Natural killer cell (primary cell): ENCODE data around the gene MYBPC3. TPM values are rescaled to one million over a fixed set of nuclear protein-coding genes. Genes with fewer than 3 reads are reported as not detected.

ENCODE experiments used
- ATAC-seq, 3 donors: fragments of 150-1000 bp in 2 of 3; fragments of 200-7000 bp in 1 of 3; cut with Tn5 transposase; 1 replicate in 1 of 3; 2 replicates in 2 of 3; pipeline ENCODE4 v1.10.0; 2021; ENCODE audit warnings: mild to moderate bottlenecking in 2 of 3, moderate library complexity in 2 of 3
- DNase-seq, 2 donors: peaks; one replicate each; pipeline versions ENCODE4 v3.0.0 to v3.0.0-alpha.2; 2013 to 2021; ENCODE audit warnings: mixed read lengths in 1 of 2
- H3K27ac ChIP-seq: one replicate; pipeline ENCODE4 v1.5.1; 2013; ENCODE audit warnings: mild to moderate bottlenecking, low read length
- H3K27me3 ChIP-seq: one replicate; pipeline ENCODE4 v1.6.1; 2013; ENCODE audit warnings: low read length; ENCODE audit not compliant: control insufficient read depth, insufficient read depth
- H3K36me3 ChIP-seq: one replicate; pipeline ENCODE4 v1.6.1; 2013; ENCODE audit warnings: low read length; ENCODE audit not compliant: control insufficient read depth, insufficient read depth
- H3K4me1 ChIP-seq: one replicate; pipeline ENCODE4 v1.6.1; 2013; ENCODE audit warnings: low read length; ENCODE audit not compliant: control insufficient read depth, insufficient read depth
- H3K4me3 ChIP-seq: one replicate; pipeline ENCODE4 v1.5.1; 2013; ENCODE audit warnings: low read length
- H3K9me3 ChIP-seq: one replicate; pipeline ENCODE4 v1.6.1; 2013; ENCODE audit warnings: low read length; ENCODE audit not compliant: control insufficient read depth, insufficient read depth
- H3K27ac Mint-ChIP-seq, 2 donors: one replicate each; pipeline ENCODE4 v1.8.0; 2022; ENCODE audit warnings: mild to moderate bottlenecking in 2 of 2, mixed read lengths in 2 of 2, moderate library complexity in 1 of 2
- H3K27me3 Mint-ChIP-seq, 2 donors: one replicate each; pipeline ENCODE4 v1.8.0; 2022; ENCODE audit warnings: low read depth in 2 of 2, mixed read lengths in 2 of 2
- H3K36me3 Mint-ChIP-seq: one replicate; pipeline ENCODE4 v1.8.0; 2022; ENCODE audit warnings: mixed read lengths
- H3K4me1 Mint-ChIP-seq, 2 donors: one replicate each; pipeline ENCODE4 v1.8.0; 2022; ENCODE audit warnings: mixed read lengths in 2 of 2
- H3K4me3 Mint-ChIP-seq: one replicate; pipeline ENCODE4 v1.8.0; 2022; ENCODE audit warnings: mild to moderate bottlenecking, moderate library complexity, mixed read lengths
- H3K9me3 Mint-ChIP-seq, 2 donors: one replicate each; pipeline ENCODE4 v1.8.0; 2022; ENCODE audit warnings: mixed read lengths in 2 of 2
- WGBS: methylation state at CpG from one replicate; pipeline ENCODE4 v1.1.7; 2013; ENCODE audit warnings: missing lambda C conversion rate; ENCODE audit not compliant: insufficient coverage; 5-methylcytosine and 5-hydroxymethylcytosine counted together
- intact Hi-C: fragments of 100-400 bp; cut with micrococcal nuclease; formaldehyde crosslinking; loops from one replicate; pipeline ENCODE4 v1.14.2; 2022
- total RNA-seq, 4 donors: library from RNA; stranded (reverse); fragments of 120-200 nt in 1 of 4; gene quantifications; one replicate each; pipeline versions ENCODE4 v1.2.3 to v1.2.4, GENCODE V29; 2013 to 2022
- TF ChIP-seq, protein P1 (sequence below): fragments of 200-600 bp; IDR thresholded peaks from one replicate; pipeline ENCODE4 v1.8.0; 2022; ENCODE audit warnings: antibody characterized with exemption

Gene MYBPC3
- total RNA-seq, 3 donors from 2014 or later (not counting 1 experiment from before 2014, with no cell fraction given), result 0.45 to 0.53 TPM; not detected in 1

DNA sequence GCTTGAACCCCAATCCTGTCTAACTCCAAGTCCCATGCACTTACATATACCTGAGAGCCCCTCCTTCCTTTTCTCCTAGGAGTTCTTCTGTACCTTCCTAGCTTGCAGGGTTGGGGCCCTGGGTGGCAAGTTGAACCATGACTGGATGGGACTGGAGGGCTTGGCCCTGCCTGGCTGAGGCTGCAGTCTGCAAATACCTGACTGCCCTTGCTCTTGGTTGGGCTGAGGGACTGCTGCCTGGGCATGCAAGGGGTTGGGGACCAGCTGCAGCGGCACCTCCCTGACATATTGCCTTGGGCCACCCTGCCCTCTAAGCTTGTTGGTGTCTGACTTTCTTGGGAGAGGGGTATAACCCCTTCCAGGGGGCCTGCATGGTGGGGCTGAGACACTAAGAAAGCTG is 46.0 kb upstream of the MYBPC3 start:
- Histone ChIP-seq H3K9me3 (no peaks in the 10 kb centered on the region), H3K27ac (no peak overlapping the region), H3K4me3 (no peak overlapping the region), H3K27me3 (no peaks in the 10 kb centered on the region), H3K36me3 (no peaks in the 10 kb centered on the region), H3K4me1 (peaks cover 49% of the 10 kb centered on the region)
- TF ChIP-seq, protein P1, sequence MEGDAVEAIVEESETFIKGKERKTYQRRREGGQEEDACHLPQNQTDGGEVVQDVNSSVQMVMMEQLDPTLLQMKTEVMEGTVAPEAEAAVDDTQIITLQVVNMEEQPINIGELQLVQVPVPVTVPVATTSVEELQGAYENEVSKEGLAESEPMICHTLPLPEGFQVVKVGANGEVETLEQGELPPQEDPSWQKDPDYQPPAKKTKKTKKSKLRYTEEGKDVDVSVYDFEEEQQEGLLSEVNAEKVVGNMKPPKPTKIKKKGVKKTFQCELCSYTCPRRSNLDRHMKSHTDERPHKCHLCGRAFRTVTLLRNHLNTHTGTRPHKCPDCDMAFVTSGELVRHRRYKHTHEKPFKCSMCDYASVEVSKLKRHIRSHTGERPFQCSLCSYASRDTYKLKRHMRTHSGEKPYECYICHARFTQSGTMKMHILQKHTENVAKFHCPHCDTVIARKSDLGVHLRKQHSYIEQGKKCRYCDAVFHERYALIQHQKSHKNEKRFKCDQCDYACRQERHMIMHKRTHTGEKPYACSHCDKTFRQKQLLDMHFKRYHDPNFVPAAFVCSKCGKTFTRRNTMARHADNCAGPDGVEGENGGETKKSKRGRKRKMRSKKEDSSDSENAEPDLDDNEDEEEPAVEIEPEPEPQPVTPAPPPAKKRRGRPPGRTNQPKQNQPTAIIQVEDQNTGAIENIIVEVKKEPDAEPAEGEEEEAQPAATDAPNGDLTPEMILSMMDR, result no peak
- peaks cover 21 to 47% of the 10 kb centered on the region in 2 donors for H3K4me1 Mint-ChIP-seq
- no peak for ATAC-seq
- no peaks in the 10 kb centered on the region for H3K36me3 Mint-ChIP-seq
- peak overlapping the region in 1 of 2 donors; percentile 54 for H3K27ac Mint-ChIP-seq
- intact Hi-C loops, result no loop called here
- 100% methylated on average over 1 of the region's 1 CpG for WGBS
- no peaks in the 10 kb centered on the region for H3K27me3 Mint-ChIP-seq
- DNase-seq, result peak in 1 of 2 donors; percentile 9
- H3K9me3 Mint-ChIP-seq, result no peaks in the 10 kb centered on the region
- H3K4me3 Mint-ChIP-seq, result peak overlapping the region; percentile 40

DNA sequence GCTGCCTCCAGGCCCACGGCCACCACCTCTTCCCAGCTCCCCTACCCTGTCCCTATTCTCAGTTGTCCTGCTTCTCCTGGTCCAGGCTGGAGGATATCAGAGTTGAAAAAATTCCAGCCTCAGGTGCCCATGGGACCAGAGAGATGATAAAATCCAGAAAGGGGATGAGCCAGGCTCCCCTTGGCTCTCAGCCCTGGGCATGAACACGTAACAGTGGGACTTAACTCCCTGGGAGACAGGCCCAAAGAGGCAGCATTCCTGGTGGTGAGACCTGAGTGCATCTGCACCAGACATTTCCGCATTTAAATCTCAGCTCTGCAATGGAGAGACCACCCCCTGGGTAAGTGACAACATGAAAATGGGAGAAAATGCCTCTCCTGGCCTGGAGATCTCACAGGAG is 45.5 kb upstream of the MYBPC3 start:
- no peaks in the 10 kb centered on the region for H3K9me3 ChIP-seq
- no peaks in the 10 kb centered on the region for H3K36me3 Mint-ChIP-seq
- no peaks in the 10 kb centered on the region for H3K9me3 Mint-ChIP-seq
- no peak for ATAC-seq
- no peaks in the 10 kb centered on the region for H3K27me3 Mint-ChIP-seq
- H3K4me1 Mint-ChIP-seq, result peaks cover 21 to 51% of the 10 kb centered on the region in 2 donors
- no peaks in the 10 kb centered on the region for H3K27me3 ChIP-seq
- peak in 1 of 2 donors; percentile 1 for DNase-seq
- H3K27ac ChIP-seq, result no peak overlapping the region
- H3K4me3 Mint-ChIP-seq, result no peak overlapping the region
- intact Hi-C loops, result no loop called here
- no peak overlapping the region for H3K27ac Mint-ChIP-seq
- H3K36me3 ChIP-seq, result no peaks in the 10 kb centered on the region
- H3K4me1 ChIP-seq, result peaks cover 54% of the 10 kb centered on the region
- 98% methylated on average over 3 of the region's 3 CpGs for WGBS
- H3K4me3 ChIP-seq, result no peak overlapping the region
- TF ChIP-seq, protein P1, result no peak

DNA sequence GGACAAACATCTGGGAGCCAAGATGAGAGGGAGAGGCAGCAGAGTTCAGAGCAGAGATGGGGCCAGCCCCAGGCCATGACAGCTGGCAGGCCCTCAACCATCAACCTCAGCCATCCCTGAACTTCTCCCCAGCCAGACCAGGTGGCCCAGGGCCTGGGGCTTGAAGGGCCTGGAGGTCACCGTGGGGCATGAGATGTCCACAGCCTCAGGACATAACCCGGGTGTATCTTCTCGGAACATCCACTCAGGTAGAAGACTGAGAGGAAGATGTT is 43.5 kb upstream of the MYBPC3 start:
- DNase-seq (no peak), ATAC-seq (no peak)
- H3K27ac ChIP-seq, result peak overlapping the region; percentile 97
- Mint-ChIP-seq H3K9me3 (no peaks in the 10 kb centered on the region), H3K27me3 (no peaks in the 10 kb centered on the region), H3K4me3 (no peak overlapping the region), H3K27ac (peak overlapping the region; percentile 83 to 92), H3K36me3 (no peaks in the 10 kb centered on the region), H3K4me1 (peaks cover 30 to 65% of the 10 kb centered on the region in 2 donors)
- H3K4me3 ChIP-seq, result no peak overlapping the region
- no peaks in the 10 kb centered on the region for H3K9me3 ChIP-seq
- WGBS, result 94% methylated on average over 3 of the region's 3 CpGs
- TF ChIP-seq, protein P1, result no peak
- intact Hi-C loops, result no loop called here
- H3K27me3 ChIP-seq, result no peaks in the 10 kb centered on the region
- H3K36me3 ChIP-seq, result no peaks in the 10 kb centered on the region
- H3K4me1 ChIP-seq, result peaks cover 73% of the 10 kb centered on the region

DNA sequence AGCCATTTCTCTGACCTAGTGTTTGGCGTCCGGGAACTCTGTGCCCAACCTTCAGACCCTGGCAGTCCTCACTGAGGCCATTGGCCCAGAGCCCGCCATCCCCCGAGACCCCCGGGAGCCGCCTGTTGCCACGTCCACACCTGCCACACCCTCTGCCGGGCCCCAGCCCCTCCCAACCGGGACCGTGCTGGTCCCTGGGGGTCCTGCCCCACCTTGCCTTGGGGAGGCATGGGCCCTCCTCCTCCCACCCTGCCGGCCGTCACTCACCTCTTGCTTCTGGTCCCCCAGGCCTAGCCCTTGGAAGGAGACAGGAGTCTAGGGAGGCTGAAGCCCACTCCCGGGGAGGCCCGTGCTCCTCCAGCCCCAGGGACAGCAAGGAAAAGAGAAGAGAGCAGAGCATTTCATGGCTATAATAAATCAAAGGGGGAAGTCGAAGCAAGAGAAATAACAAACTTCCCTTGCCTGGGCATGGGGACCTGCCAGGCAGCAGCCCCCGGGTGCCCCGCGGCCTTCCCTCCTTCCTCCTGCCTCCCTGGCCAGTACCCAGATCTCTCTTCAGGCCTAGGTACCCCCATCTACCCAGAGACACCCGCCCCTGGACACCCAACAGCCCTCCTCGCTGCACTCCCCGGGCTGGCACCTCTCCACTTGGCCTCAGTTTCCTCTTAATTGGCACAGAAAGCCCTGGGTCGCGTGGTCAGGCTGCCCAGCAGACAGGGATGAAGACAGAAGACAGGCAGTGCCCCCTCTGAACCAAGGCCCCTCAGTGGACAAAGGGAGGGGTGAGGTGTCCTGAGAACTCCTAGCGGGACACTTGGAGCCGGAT is 42.9 kb upstream of the MYBPC3 start:
- Histone ChIP-seq H3K36me3 (no peaks in the 10 kb centered on the region), H3K9me3 (no peaks in the 10 kb centered on the region), H3K27ac (peak overlapping the region; percentile 97), H3K4me3 (peak overlapping the region; percentile 34), H3K27me3 (no peaks in the 10 kb centered on the region), H3K4me1 (peaks cover 73% of the 10 kb centered on the region)
- peak overlapping the region; percentile 83 to 92 for H3K27ac Mint-ChIP-seq
- intact Hi-C loops, result no loop called here
- H3K36me3 Mint-ChIP-seq, result no peaks in the 10 kb centered on the region
- TF ChIP-seq, protein P1, result no peak
- WGBS, result 45% methylated on average over 25 of the region's 25 CpGs
- no peaks in the 10 kb centered on the region for H3K9me3 Mint-ChIP-seq
- ATAC-seq (no peak), DNase-seq (peak in 1 of 2 donors; percentile 11)
- peaks cover 31 to 65% of the 10 kb centered on the region in 2 donors for H3K4me1 Mint-ChIP-seq
- H3K4me3 Mint-ChIP-seq, result peak overlapping the region; percentile 60
- no peaks in the 10 kb centered on the region for H3K27me3 Mint-ChIP-seq
